IMR-90 (cell line): ENCODE measurements around the gene KCNQ1. TPM values are rescaled to one million over a fixed set of nuclear protein-coding genes. Genes with fewer than 3 reads are reported as not detected.

Experiments used
- ATAC-seq: fragments of 200-7000 bp; cut with Tn5 transposase; 2 replicates; pipeline ENCODE4 v1.9.1; 2020; ENCODE audit warnings: low read depth, mild to moderate bottlenecking, moderate library complexity
- Bru-seq: library from RNA; stranded (reverse); fragments of 400-500 nt; gene quantifications from one replicate; lab custom pipeline; 2021; lab: Mats Ljungman, UMichigan
- BruChase-seq, 2 experiments: library from RNA; stranded (reverse); fragments of 400-500 nt; gene quantifications; one replicate each; lab custom pipeline; 2021; lab: Mats Ljungman, UMichigan
- BruUV-seq: library from RNA; stranded (reverse); fragments of 400-500 nt; replicated peaks from 2 replicates; lab custom pipeline; 2021; lab: Mats Ljungman, UMichigan
- CTCF ChIA-PET: fragments of 300-600 bp; formaldehyde crosslinking; extraction: SDS; loops from one replicate; lab custom pipeline; 2021; ENCODE audit warnings: antibody characterized with exemption; lab: Yijun Ruan, JAX
- POLR2A ChIA-PET: fragments of 300-600 bp; sonication (Branson Sonifier 250); formaldehyde crosslinking; loops from one replicate; lab custom pipeline; 2022; ENCODE audit warnings: antibody characterized with exemption; ENCODE audit not compliant: unreplicated experiment; lab: Charles Lee
- DNase-seq: peaks from one replicate; pipeline ENCODE4 v3.0.0; 2013
- H2AFZ ChIP-seq: replicated peaks from 2 replicates; pipeline ENCODE3; 2013; ENCODE audit warnings: low read length, mild to moderate bottlenecking; ENCODE audit not compliant: poor library complexity
- H2AK5ac ChIP-seq: 2 replicates; pipeline ENCODE4 v1.6.1; 2013; ENCODE audit warnings: low read depth, low read length, inconsistent platforms
- H2AK9ac ChIP-seq: replicated peaks from 2 replicates; pipeline ENCODE3; 2013; ENCODE audit warnings: mild to moderate bottlenecking, low read depth, low read length, moderate library complexity; ENCODE audit not compliant: poor library complexity
- H2BK120ac ChIP-seq: 2 replicates; pipeline ENCODE4 v1.6.1; 2013; ENCODE audit warnings: low read depth, low read length, inconsistent platforms
- H2BK15ac ChIP-seq: 3 replicates; pipeline ENCODE4 v1.6.1; 2013; ENCODE audit warnings: low read depth, low read length, inconsistent platforms
- H2BK20ac ChIP-seq: 2 replicates; pipeline ENCODE4 v1.6.1; 2013; ENCODE audit warnings: low read depth, mild to moderate bottlenecking, inconsistent platforms, low read length, moderate library complexity
- H2BK5ac ChIP-seq: 2 replicates; pipeline ENCODE4 v1.6.1; 2013; ENCODE audit warnings: mild to moderate bottlenecking, low read depth, low read length, inconsistent platforms; ENCODE audit not compliant: poor library complexity, severe bottlenecking
- H3K14ac ChIP-seq: replicated peaks from 2 replicates; pipeline ENCODE4 v1.6.1; 2013; ENCODE audit warnings: low read depth, low read length, inconsistent platforms
- H3K18ac ChIP-seq: 2 replicates; pipeline ENCODE4 v1.6.1; 2013; ENCODE audit warnings: low read depth, low read length, control low read depth
- H3K23ac ChIP-seq: 2 replicates; pipeline ENCODE4 v1.6.1; 2013; ENCODE audit warnings: low read depth, low read length, inconsistent platforms
- H3K27ac ChIP-seq: 2 replicates; pipeline ENCODE4 v1.5.1; 2013; ENCODE audit warnings: mild to moderate bottlenecking, control low read depth, low read length; ENCODE audit not compliant: insufficient read depth
- H3K27me3 ChIP-seq: 2 replicates; pipeline ENCODE4 v1.6.1; 2013; ENCODE audit warnings: low read length; ENCODE audit not compliant: control insufficient read depth, insufficient read depth
- H3K36me3 ChIP-seq: 2 replicates; pipeline ENCODE4 v1.6.1; 2013; ENCODE audit warnings: low read length, mixed read lengths; ENCODE audit not compliant: control insufficient read depth, insufficient read depth
- H3K4ac ChIP-seq: 2 replicates; pipeline ENCODE4 v1.6.1; 2013; ENCODE audit warnings: low read depth, low read length, inconsistent platforms
- H3K4me1 ChIP-seq: 2 replicates; pipeline ENCODE4 v1.6.1; 2013; ENCODE audit warnings: low read length, mixed read lengths; ENCODE audit not compliant: control insufficient read depth, insufficient read depth
- H3K4me2 ChIP-seq: 2 replicates; pipeline ENCODE4 v1.6.1; 2013; ENCODE audit warnings: low read depth, mild to moderate bottlenecking, control low read depth, low read length, moderate library complexity
- H3K4me3 ChIP-seq: 2 replicates; pipeline ENCODE4 v1.5.1; 2013; ENCODE audit warnings: low read depth, mild to moderate bottlenecking, control low read depth, low read length, moderate library complexity; ENCODE audit not compliant: insufficient read depth
- H3K56ac ChIP-seq: 2 replicates; pipeline ENCODE4 v1.6.1; 2013; ENCODE audit warnings: low read length, inconsistent platforms; ENCODE audit not compliant: insufficient read depth; ENCODE audit errors: extremely low read depth
- H3K79me1 ChIP-seq, 2 experiments: 2 replicates each; pipeline ENCODE4 v1.6.1; 2013; ENCODE audit warnings: low read length in 2 of 2, inconsistent platforms in 1 of 2, low read depth in 1 of 2
- H3K9ac ChIP-seq: 2 replicates; pipeline ENCODE4 v1.6.1; 2013; ENCODE audit warnings: low read depth, low read length, control low read depth
- H3K9me1 ChIP-seq: 2 replicates; pipeline ENCODE4 v1.6.1; 2013; ENCODE audit warnings: low read length, inconsistent platforms; ENCODE audit not compliant: insufficient read depth
- H3K9me3 ChIP-seq: 2 replicates; pipeline ENCODE4 v1.6.1; 2013; ENCODE audit warnings: low read length; ENCODE audit not compliant: control insufficient read depth, insufficient read depth
- H4K20me1 ChIP-seq: 2 replicates; pipeline ENCODE4 v1.6.1; 2013; ENCODE audit warnings: low read length, inconsistent platforms; ENCODE audit not compliant: insufficient read depth
- H4K5ac ChIP-seq: 2 replicates; pipeline ENCODE4 v1.6.1; 2013; ENCODE audit warnings: mild to moderate bottlenecking, low read depth, low read length, control low read depth
- H4K8ac ChIP-seq, 2 experiments: 2 replicates each; pipeline ENCODE4 v1.6.1; 2013; ENCODE audit warnings: low read depth in 2 of 2, low read length in 2 of 2, control low read depth in 1 of 2, inconsistent platforms in 1 of 2
- H4K91ac ChIP-seq: 2 replicates; pipeline ENCODE4 v1.6.1; 2013; ENCODE audit warnings: low read depth, low read length, inconsistent platforms; ENCODE audit not compliant: insufficient read depth
- CEBPB ChIP-seq: IDR thresholded peaks from 2 replicates; pipeline ENCODE4 v1.6.1; 2012; ENCODE audit warnings: low read depth, low read length, improper control_type of control experiment
- CHD1 ChIP-seq: IDR thresholded peaks from 2 replicates; pipeline ENCODE4 v1.6.1; 2012; ENCODE audit warnings: low read depth, low read length, improper control_type of control experiment
- CTCF ChIP-seq: conservative IDR thresholded peaks from 2 replicates; pipeline ENCODE4 v1.5.1; 2012; ENCODE audit warnings: mild to moderate bottlenecking, low read depth, low read length, improper control_type of control experiment
- ELK1 ChIP-seq: fragments of 150-350 bp; IDR thresholded peaks from 2 replicates; pipeline ENCODE4 v1.6.1; 2016; ENCODE audit warnings: low read depth, mild to moderate bottlenecking, low read length, moderate library complexity, borderline replicate concordance
- FOS ChIP-seq: fragments of 150-350 bp; IDR thresholded peaks from 2 replicates; pipeline ENCODE4 v1.6.1; 2016; ENCODE audit warnings: low read depth, low read length
- MAFK ChIP-seq: IDR thresholded peaks from 2 replicates; pipeline ENCODE4 v1.6.1; 2012; ENCODE audit warnings: low read depth, low read length, improper control_type of control experiment
- MAZ ChIP-seq: IDR thresholded peaks from 2 replicates; pipeline ENCODE4 v1.6.1; 2012; ENCODE audit warnings: low read depth, mild to moderate bottlenecking, low read length, improper control_type of control experiment, moderate library complexity, borderline replicate concordance
- MXI1 ChIP-seq: IDR thresholded peaks from 2 replicates; pipeline ENCODE4 v1.6.1; 2012; ENCODE audit warnings: low read depth, mild to moderate bottlenecking, low read length, moderate library complexity, borderline replicate concordance
- POLR2A ChIP-seq: IDR thresholded peaks from 2 replicates; pipeline ENCODE4 v1.6.1; 2012; ENCODE audit warnings: mild to moderate bottlenecking, low read depth, low read length
- RCOR1 ChIP-seq: IDR thresholded peaks from 2 replicates; pipeline ENCODE4 v1.6.1; 2012; ENCODE audit warnings: mild to moderate bottlenecking, low read length, improper control_type of control experiment; ENCODE audit not compliant: insufficient replicate concordance
- RFX5 ChIP-seq: IDR thresholded peaks from 2 replicates; pipeline ENCODE4 v1.8.0; 2012; ENCODE audit warnings: low read depth, mild to moderate bottlenecking, low read length, moderate library complexity
- SMC3 ChIP-seq: fragments of 150-350 bp; IDR thresholded peaks from 2 replicates; pipeline ENCODE4 v1.6.1; 2016; ENCODE audit warnings: low read depth, mild to moderate bottlenecking, antibody characterized with exemption, low read length, moderate library complexity
- WGBS, 2 experiments: methylation state at CpG; one replicate each; pipeline versions ENCODE4 v1.1.5 to v1.1.7; 2013; ENCODE audit warnings: missing lambda C conversion rate in 2 of 2; ENCODE audit not compliant: insufficient read length in 1 of 2; ENCODE audit errors: extremely low coverage in 2 of 2; 5-methylcytosine and 5-hydroxymethylcytosine counted together
- dilution Hi-C: fragments of 300-500 bp; cut with HindIII; formaldehyde crosslinking; loops from one replicate; pipeline ENCODE4 v1.14.3; 2018; ENCODE audit warnings: low sequenced_read_pairs; ENCODE audit not compliant: unreplicated experiment
- in situ Hi-C: fragments of 300-500 bp; cut with MboI; formaldehyde crosslinking; loops from 3 replicates; pipeline ENCODE4 v1.14.3; 2019; ENCODE audit warnings: low sequenced_read_pairs, inconsistent platforms, mixed read lengths
- intact Hi-C: fragments of 100-400 bp; cut with micrococcal nuclease; formaldehyde crosslinking; loops from 2 replicates; pipeline ENCODE4 v1.10.0; 2022
- long read RNA-seq: library from polyadenylated mRNA; unstranded; transcript quantifications from one replicate; pipeline ENCODE4 v2.0.0, GENCODE V29; 2021; ENCODE audit not compliant: unreplicated experiment
- polyA plus RNA-seq, 3 experiments: library from polyadenylated mRNA; depleted of rRNA; stranded (reverse); fragments of >200 nt; gene quantifications; 2 replicates each; pipeline ENCODE4 v1.2.3, GENCODE V29; 2012; ENCODE audit warnings: low replicate concordance in 1 of 3
- total RNA-seq: library from RNA; depleted of rRNA; stranded (reverse); fragments of >200 nt; gene quantifications from 2 replicates; pipeline ENCODE4 v1.2.3, GENCODE V29; 2012; rRNA removed

Gene KCNQ1
- not detected in 2 replicates for total RNA-seq
- 0.07 TPM in 1 of 2 replicates, not detected in the other for polyA plus RNA-seq (2012; rRNA removed)
- polyA plus RNA-seq (2012; cell fraction: cytosol; rRNA removed): 0.02 TPM in 1 of 2 replicates, not detected in the other
- polyA plus RNA-seq (2012; cell fraction: nucleus; rRNA removed; ENCODE audit: low replicate concordance): 0.14 and 0.17 TPM in 2 replicates
- Bru-seq, nascent RNA: percentile 6 among the genes with signal in this experiment
- percentile 3 among the genes with signal in this experiment for BruChase-seq, experiment 1, labeled RNA remaining after a 6-hour chase
- BruChase-seq, experiment 2, labeled RNA remaining after a 2-hour chase: percentile 2 among the genes with signal in this experiment
- long read RNA-seq, partial matches to known transcripts: 0 of 2 reads
- long read RNA-seq, other reads (novel, unspliced or antisense): 2 of 2 reads

- intact Hi-C loops (no loop called here), dilution Hi-C loops (no loop called here), in situ Hi-C loops (no loop called here)
- no peak within 1 kb of the TSS for H2AK5ac ChIP-seq
- no peak within 1 kb of the TSS for H2BK5ac ChIP-seq
- BruUV-seq: no TSS peak
- CTCF ChIA-PET: interaction anchor here (0.9 kb wide), 1 partner anchor 88 kb away, joined by 4 read pairs; no protein-coding TSS in a partner anchor
- H4K5ac ChIP-seq: no peak within 1 kb of the TSS
- no peaks in the 10 kb centered on the region for H3K79me1 ChIP-seq
- H3K9ac ChIP-seq: no peak within 1 kb of the TSS
- no peak within 1 kb of the TSS for H3K4me2 ChIP-seq
- H3K9me3 ChIP-seq: no peaks in the 10 kb centered on the region; the same call in 1 of the 2 replicates
- no peak within 1 kb of the TSS for H4K8ac ChIP-seq
- H4K91ac ChIP-seq: no peak within 1 kb of the TSS
- H3K36me3 ChIP-seq: no peaks in the 10 kb centered on the region
- peaks cover 59% of the 10 kb centered on the region for H3K27me3 ChIP-seq
- H3K4me3 ChIP-seq: no peak within 1 kb of the TSS
- H2BK20ac ChIP-seq: no peak within 1 kb of the TSS
- no peak within 1 kb of the TSS for H3K56ac ChIP-seq
- ATAC-seq (peak; percentile 78), DNase-seq (no peak)
- H2AFZ ChIP-seq: peak within 1 kb of the TSS; percentile 63
- no peak within 1 kb of the TSS for H3K27ac ChIP-seq
- H2BK15ac ChIP-seq: no peak within 1 kb of the TSS
- no peak within 1 kb of the TSS for H2BK120ac ChIP-seq
- no peak within 1 kb of the TSS for H3K14ac ChIP-seq
- no peaks in the 10 kb centered on the region for H3K4me1 ChIP-seq
- no peak within 1 kb of the TSS for H3K18ac ChIP-seq
- H4K20me1 ChIP-seq: no peaks in the 10 kb centered on the region
- no peak within 1 kb of the TSS for H3K23ac ChIP-seq
- WGBS, 2 experiments: 2% methylated on average over 41 of the region's 116 CpGs; no CpG with 5 or more reads in 1 of the 2 experiments
- POLR2A ChIA-PET: no interaction called here
- H2AK9ac ChIP-seq: no peak within 1 kb of the TSS
- no peak within 1 kb of the TSS for H3K4ac ChIP-seq
- no peaks in the 10 kb centered on the region for H3K9me1 ChIP-seq
- TF ChIP-seq POLR2A (no peak), MXI1 (no peak), RFX5 (no peak), MAZ (no peak), ELK1 (no peak), RCOR1 (no peak), MAFK (no peak), CTCF (no peak), SMC3 (no peak), CHD1 (no peak), FOS (no peak), CEBPB (no peak)
Observed at GRCh38 chr11:2444821-2445745, at the start of gene KCNQ1. Gene KCNQ1 (plus strand): TSS chr11:2445008. CDS start chr11:2445099, 91 bp downstream.
